Left renal cortex interstitium (tissue), 4 donors: Measurements from ENCODE around the gene SEMA3G. TPM values are rescaled to one million over a fixed set of nuclear protein-coding genes. Genes with fewer than 3 reads are reported as not detected.

Source experiments
- DNase-seq, 4 donors: peaks; one replicate each; pipeline ENCODE4 v3.0.0-alpha.2; 2013; ENCODE audit warnings: low read depth in 4 of 4, low spot score in 2 of 4, missing footprints in 1 of 4
- polyA plus RNA-seq, 4 donors: library from polyadenylated mRNA; unstranded; fragments of 120-200 nt; gene quantifications; one replicate each; pipeline ENCODE4 v1.2.1, GENCODE V29; 2013; ENCODE audit not compliant: insufficient read length in 4 of 4

SEMA3G gene
- polyA plus RNA-seq, 4 donors: 28.5 to 35.3 (median 30.1) TPM

- peak in 1 of 4 donors; percentile 63 for DNase-seq
Measured at GRCh38 chr3:52428151-52429005, 16.5 kb downstream of the SEMA3G start.

- DNase-seq: no peak
Measured at GRCh38 chr3:52423173-52423572, 21.7 kb downstream of the SEMA3G start.

GRCh38 chr3:52422669-52423068 lies 22.2 kb downstream of the SEMA3G start:
- DNase-seq: no peak

GRCh38 chr3:52420388-52420787 lies 24.5 kb downstream of the SEMA3G start:
- no peak for DNase-seq

GRCh38 chr3:52415800-52416199 lies 29.1 kb downstream of the SEMA3G start:
- DNase-seq: no peak

GRCh38 chr3:52408466-52408865 lies 36.4 kb downstream of the SEMA3G start:
- DNase-seq: no peak

GRCh38 chr3:52407779-52408178 lies 37.1 kb downstream of the SEMA3G start:
- DNase-seq: no peak

GRCh38 chr3:52406791-52407510 lies 38.0 kb downstream of the SEMA3G start:
- DNase-seq: no peak

- no peak for DNase-seq
Measured at GRCh38 chr3:52406231-52406661, 38.7 kb downstream of the SEMA3G start.

GRCh38 chr3:52405601-52406110 lies 39.2 kb downstream of the SEMA3G start:
- no peak for DNase-seq

- DNase-seq: no peak
Measured at GRCh38 chr3:52405066-52405465, 39.8 kb downstream of the SEMA3G start.

- DNase-seq: no peak
Measured at GRCh38 chr3:52404391-52404790, 40.5 kb downstream of the SEMA3G start.

- DNase-seq: no peak
Measured at GRCh38 chr3:52403955-52404354, 40.9 kb downstream of the SEMA3G start.

- no peak for DNase-seq
Measured at GRCh38 chr3:52403271-52403841, 41.5 kb downstream of the SEMA3G start.

- DNase-seq: no peak
Measured at GRCh38 chr3:52402706-52403270, 42.1 kb downstream of the SEMA3G start.

- no peak for DNase-seq
Measured at GRCh38 chr3:52402101-52402521, 42.8 kb downstream of the SEMA3G start.

- no peak for DNase-seq
Measured at GRCh38 chr3:52401551-52401950, 43.4 kb downstream of the SEMA3G start.

- DNase-seq: no peak
Measured at GRCh38 chr3:52401021-52401420, 43.9 kb downstream of the SEMA3G start.

GRCh38 chr3:52400275-52400793 lies 44.6 kb downstream of the SEMA3G start:
- no peak for DNase-seq

- DNase-seq: no peak
Measured at GRCh38 chr3:52399593-52399992, 45.3 kb downstream of the SEMA3G start.

GRCh38 chr3:52399131-52399530 lies 45.8 kb downstream of the SEMA3G start:
- DNase-seq: no peak
